Astrocyte (in vitro differentiated cells and primary cell): ENCODE results near the gene FOXN4. TPM values are rescaled to one million over a fixed set of nuclear protein-coding genes. Genes with fewer than 3 reads are reported as not detected.

Experiments
- DNase-seq: peaks from one replicate; pipeline ENCODE4 v3.0.0-alpha.2; 2010; ENCODE audit warnings: low read depth
- FAIRE-seq: peaks from 2 replicates; lab custom pipeline; 2011; peaks lifted over from hg19 to GRCh38; lab: Jason Lieb, UNC
- H2AFZ ChIP-seq: 2 replicates; pipeline ENCODE4 v1.6.0; 2012; ENCODE audit warnings: low read depth, low read length, inconsistent platforms
- H3K27ac ChIP-seq: 2 replicates; pipeline ENCODE4 v1.5.1; 2011; ENCODE audit warnings: low read depth, low read length, inconsistent platforms
- H3K27me3 ChIP-seq: 2 replicates; pipeline ENCODE4 v1.6.0; 2011; ENCODE audit warnings: low read length, inconsistent platforms; ENCODE audit not compliant: insufficient read depth
- H3K36me3 ChIP-seq: 2 replicates; pipeline ENCODE4 v1.5.1; 2011; ENCODE audit warnings: low read length, inconsistent platforms; ENCODE audit not compliant: insufficient read depth
- H3K4me1 ChIP-seq: 2 replicates; pipeline ENCODE4 v1.5.1; 2011; ENCODE audit warnings: low read length, inconsistent platforms; ENCODE audit not compliant: insufficient read depth
- H3K4me2 ChIP-seq: 2 replicates; pipeline ENCODE4 v1.6.0; 2012; ENCODE audit warnings: low read length, inconsistent platforms
- H3K4me3 ChIP-seq: 2 replicates; pipeline ENCODE4 v1.5.1; 2011; ENCODE audit warnings: low read depth, mild to moderate bottlenecking, low read length, inconsistent platforms; ENCODE audit not compliant: insufficient read depth
- H3K79me2 ChIP-seq: 2 replicates; pipeline ENCODE4 v1.6.0; 2012; ENCODE audit warnings: mild to moderate bottlenecking, low read length, inconsistent platforms; ENCODE audit not compliant: insufficient read depth
- H3K9ac ChIP-seq: 2 replicates; pipeline ENCODE4 v1.6.0; 2012; ENCODE audit warnings: mild to moderate bottlenecking, low read length, inconsistent platforms
- H3K9me3 ChIP-seq: 2 replicates; pipeline ENCODE4 v1.5.1; 2012; ENCODE audit warnings: low read depth, mild to moderate bottlenecking, low read length, inconsistent platforms; ENCODE audit not compliant: insufficient read depth
- H4K20me1 ChIP-seq: 2 replicates; pipeline ENCODE4 v1.6.0; 2012; ENCODE audit warnings: low read length, inconsistent platforms; ENCODE audit not compliant: insufficient read depth
- H3K27ac Mint-ChIP-seq: one replicate; pipeline ENCODE4 v1.8.0; 2021; ENCODE audit warnings: mild to moderate bottlenecking, mixed read lengths; ENCODE audit not compliant: unreplicated experiment
- H3K27me3 Mint-ChIP-seq: one replicate; pipeline ENCODE4 v1.8.0; 2021; ENCODE audit warnings: low read depth, mixed read lengths; ENCODE audit not compliant: unreplicated experiment
- H3K36me3 Mint-ChIP-seq: one replicate; pipeline ENCODE4 v1.8.0; 2021; ENCODE audit warnings: low read depth, mixed read lengths; ENCODE audit not compliant: unreplicated experiment
- H3K4me1 Mint-ChIP-seq: one replicate; pipeline ENCODE4 v1.8.0; 2021; ENCODE audit warnings: low read depth, mixed read lengths; ENCODE audit not compliant: unreplicated experiment
- H3K4me3 Mint-ChIP-seq: one replicate; pipeline ENCODE4 v1.8.0; 2021; ENCODE audit warnings: mild to moderate bottlenecking, moderate library complexity, mixed read lengths; ENCODE audit not compliant: unreplicated experiment
- H3K9me3 Mint-ChIP-seq: one replicate; pipeline ENCODE4 v1.8.0; 2021; ENCODE audit warnings: mild to moderate bottlenecking, mixed read lengths; ENCODE audit not compliant: unreplicated experiment
- CTCF ChIP-seq: IDR thresholded peaks from 2 replicates; pipeline ENCODE4 v1.5.1; 2011; ENCODE audit warnings: low read depth, mild to moderate bottlenecking, inconsistent platforms, low read length, moderate library complexity; ENCODE audit not compliant: insufficient read depth
- EZH2 ChIP-seq: IDR thresholded peaks from 2 replicates; pipeline ENCODE4 v1.6.1; 2012; ENCODE audit warnings: mild to moderate bottlenecking, low read length, inconsistent platforms; ENCODE audit not compliant: insufficient read depth
- total RNA-seq: library from RNA; stranded (reverse); gene quantifications from 2 replicates; pipeline ENCODE4 v1.2.1, GENCODE V29; 2021

FOXN4 gene
- total RNA-seq, 1 donor from 2014 or later = not detected

GRCh38 chr12:109301643-109302168, 7.4 kb downstream of the FOXN4 start:
- H3K9me3 ChIP-seq = no peaks in the 10 kb centered on the region

GRCh38 chr12:109299849-109300248, 9.2 kb downstream of the FOXN4 start:
- Histone ChIP-seq H2AFZ (no peak overlapping the region), H3K9ac (no peak overlapping the region), H3K79me2 (no peaks in the 10 kb centered on the region), H3K4me3 (no peak overlapping the region), H3K27ac (no peak overlapping the region), H3K9me3 (no peaks in the 10 kb centered on the region), H3K36me3 (no peaks in the 10 kb centered on the region), H3K4me2 (no peak overlapping the region), H3K4me1 (no peaks in the 10 kb centered on the region), H3K27me3 (peaks cover 16% of the 10 kb centered on the region), H4K20me1 (no peaks in the 10 kb centered on the region)
- H3K4me1 Mint-ChIP-seq = no peaks in the 10 kb centered on the region
- no peak overlapping the region for H3K4me3 Mint-ChIP-seq
- no peaks in the 10 kb centered on the region for H3K36me3 Mint-ChIP-seq
- DNase-seq = no peak
- TF ChIP-seq EZH2 (no peak), CTCF (no peak)
- H3K27ac Mint-ChIP-seq = no peak overlapping the region
- peaks cover 61% of the 10 kb centered on the region for H3K27me3 Mint-ChIP-seq
- FAIRE-seq = no peak
- H3K9me3 Mint-ChIP-seq = no peaks in the 10 kb centered on the region

More at GRCh38 chr12:109301643-109302168, 7.4 kb downstream of the FOXN4 start:
- H4K20me1 ChIP-seq = no peaks in the 10 kb centered on the region
- TF ChIP-seq EZH2 = no peak
- TF ChIP-seq CTCF = no peak
- H3K36me3 ChIP-seq = no peaks in the 10 kb centered on the region
- Mint-ChIP-seq H3K4me3 (peak overlapping the region; percentile 6), H3K4me1 (no peaks in the 10 kb centered on the region), H3K9me3 (no peaks in the 10 kb centered on the region), H3K27ac (no peak overlapping the region), H3K27me3 (peaks cover 60% of the 10 kb centered on the region), H3K36me3 (no peaks in the 10 kb centered on the region)
- H3K4me3 ChIP-seq = no peak overlapping the region
- no peaks in the 10 kb centered on the region for H3K4me1 ChIP-seq
- H3K27ac ChIP-seq = no peak overlapping the region
- no peak for FAIRE-seq
- H3K27me3 ChIP-seq = peaks cover 27% of the 10 kb centered on the region
- no peak overlapping the region for H3K9ac ChIP-seq
- DNase-seq = no peak
- H3K79me2 ChIP-seq = no peaks in the 10 kb centered on the region
- H2AFZ ChIP-seq = no peak overlapping the region
- no peak overlapping the region for H3K4me2 ChIP-seq

GRCh38 chr12:109296431-109296830, 12.7 kb downstream of the FOXN4 start:
- Mint-ChIP-seq H3K4me1 (no peaks in the 10 kb centered on the region), H3K4me3 (no peak overlapping the region), H3K27ac (no peak overlapping the region), H3K27me3 (peaks cover 52% of the 10 kb centered on the region), H3K36me3 (no peaks in the 10 kb centered on the region), H3K9me3 (no peaks in the 10 kb centered on the region)
- Histone ChIP-seq H3K9me3 (no peaks in the 10 kb centered on the region), H3K36me3 (no peaks in the 10 kb centered on the region), H3K79me2 (no peaks in the 10 kb centered on the region), H2AFZ (no peak overlapping the region), H3K4me3 (no peak overlapping the region), H4K20me1 (no peaks in the 10 kb centered on the region), H3K27me3 (peaks cover 5% of the 10 kb centered on the region), H3K9ac (no peak overlapping the region), H3K27ac (no peak overlapping the region), H3K4me1 (peaks cover 3% of the 10 kb centered on the region), H3K4me2 (no peak overlapping the region)
- DNase-seq (no peak), FAIRE-seq (no peak)
- TF ChIP-seq EZH2 = no peak
